ENCODE results near the gene SLITRK2. TPM values are rescaled to one million over a fixed set of nuclear protein-coding genes. Genes with fewer than 3 reads are reported as not detected.

Gene SLITRK2
- total RNA-seq, 3 donors from 2014 or later: under 0.01 to 2.1 (median 0.15) TPM

DNA sequence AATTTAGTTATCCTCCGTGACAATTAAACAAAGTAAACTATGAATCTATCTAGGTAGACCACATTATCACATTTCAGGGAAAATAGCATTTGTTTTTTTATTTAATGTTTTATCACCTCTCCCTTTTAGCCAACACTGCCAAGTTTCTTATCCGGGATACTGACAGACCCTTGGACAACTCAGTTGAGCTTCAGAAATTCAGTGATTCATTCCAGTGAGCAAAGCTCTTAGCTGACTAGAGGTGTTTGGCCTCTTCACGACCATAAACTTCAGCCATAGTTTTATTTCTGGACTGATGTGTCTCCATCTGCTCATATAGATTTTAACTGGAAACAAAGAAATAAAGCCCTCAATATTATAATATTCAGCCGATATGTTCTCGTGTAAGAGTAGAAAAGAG, 15.2 kb downstream of the SLITRK2 start:
- intact Hi-C loops (cut with DNase I; ENCODE audit: low total_unique reads): no loop called here
- TF ChIP-seq CTCF (IDR thresholded peaks at IDR 0.05) (no peak), POLR2A (IDR thresholded peaks at IDR 0.05) (no peak), POLR2AphosphoS5 (IDR thresholded peaks at IDR 0.05) (no peak)
- Histone ChIP-seq H3K9me3 (no peaks in the 10 kb centered on the region), H3K27ac (no peak overlapping the region), H3K27me3 (no peaks in the 10 kb centered on the region), H3K4me1 (no peaks in the 10 kb centered on the region), H3K36me3 (no peaks in the 10 kb centered on the region), H3K4me3 (no peak overlapping the region)
- no peak for DNase-seq (ENCODE audit: low spot score in 2 of 2)

DNA sequence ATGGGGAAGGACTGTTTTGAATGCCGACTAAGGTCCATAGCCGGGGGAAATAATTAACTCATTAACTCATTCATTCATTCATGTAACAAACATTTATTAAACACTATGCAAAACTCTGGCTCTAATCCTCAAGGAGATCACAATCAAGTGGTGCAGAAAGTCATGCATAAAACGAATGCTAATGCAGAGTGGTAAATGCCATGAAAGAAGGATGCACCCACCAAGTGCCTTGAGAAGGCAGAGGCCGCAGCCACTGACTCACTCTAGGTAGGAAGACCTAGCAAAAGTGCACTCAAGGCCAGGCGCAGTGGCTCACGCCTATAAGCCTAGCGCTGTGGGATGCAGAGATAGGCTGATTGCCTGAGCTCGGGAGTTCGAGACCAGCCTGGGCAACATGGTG, 22.9 kb downstream of the SLITRK2 start:
- intact Hi-C loops (cut with DNase I; ENCODE audit: low total_unique reads): no loop called here
- H3K27ac ChIP-seq: no peak overlapping the region
- TF ChIP-seq POLR2AphosphoS5 (IDR thresholded peaks at IDR 0.05) (no peak), POLR2A (IDR thresholded peaks at IDR 0.05) (no peak), CTCF (IDR thresholded peaks at IDR 0.05) (no peak)

DNA sequence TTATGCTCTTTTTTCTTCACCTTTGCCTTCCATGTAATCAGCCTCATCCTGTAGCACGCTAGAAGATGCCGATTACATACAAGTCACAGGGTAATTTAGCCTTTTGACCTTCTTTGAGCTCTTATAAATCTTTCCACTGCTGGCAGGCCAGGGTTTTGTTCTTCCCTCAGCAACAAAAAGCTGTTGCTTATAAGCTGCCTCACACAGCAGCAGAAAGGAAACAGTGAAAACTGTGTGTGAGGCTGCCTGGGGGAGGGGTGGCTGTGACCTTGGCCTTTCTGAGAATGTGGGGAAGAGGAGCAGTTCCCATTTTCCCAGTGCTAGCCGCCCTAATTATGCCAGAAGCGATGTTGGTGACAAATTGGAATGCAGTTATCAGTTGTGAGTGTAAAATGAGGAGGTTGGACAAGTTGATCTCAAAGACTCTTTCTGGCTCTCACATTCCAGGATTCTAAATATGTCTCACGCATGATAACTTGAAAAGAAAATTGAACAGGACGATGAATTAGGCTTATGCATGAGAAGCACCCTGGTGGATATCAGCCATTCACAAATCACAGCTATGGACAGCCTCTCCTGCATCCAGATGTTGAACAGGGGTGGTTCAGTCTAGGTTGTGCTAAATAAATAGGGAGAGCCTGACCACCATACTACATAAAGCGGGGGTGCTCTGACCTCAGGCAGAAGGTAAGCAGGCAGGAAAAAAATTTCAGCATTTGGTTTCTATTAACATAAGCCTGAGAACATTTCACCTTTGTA, 25.7 kb downstream of the SLITRK2 start:
- H3K27me3 ChIP-seq: peaks cover 0 to 3% of the 10 kb centered on the region in 2 donors
- H3K27ac ChIP-seq: no peak overlapping the region
- H3K9me3 ChIP-seq: no peaks in the 10 kb centered on the region
- DNase-seq (ENCODE audit: low spot score in 2 of 2): no peak
- H3K36me3 ChIP-seq: no peaks in the 10 kb centered on the region
- TF ChIP-seq POLR2A (IDR thresholded peaks at IDR 0.05): no peak
- TF ChIP-seq CTCF (IDR thresholded peaks at IDR 0.05): no peak
- TF ChIP-seq POLR2AphosphoS5 (IDR thresholded peaks at IDR 0.05): no peak
- H3K4me3 ChIP-seq: no peak overlapping the region
- intact Hi-C loops (cut with DNase I; ENCODE audit: low total_unique reads): no loop called here
- H3K4me1 ChIP-seq: no peaks in the 10 kb centered on the region

More for the DNA sequence above, 22.9 kb downstream of the SLITRK2 start:
- Histone ChIP-seq H3K9me3 (no peaks in the 10 kb centered on the region), H3K4me1 (no peaks in the 10 kb centered on the region), H3K27me3 (peaks cover 0 to 3% of the 10 kb centered on the region in 2 donors), H3K4me3 (no peak overlapping the region), H3K36me3 (no peaks in the 10 kb centered on the region)
- no peak for DNase-seq (ENCODE audit: low spot score in 2 of 2)

DNA sequence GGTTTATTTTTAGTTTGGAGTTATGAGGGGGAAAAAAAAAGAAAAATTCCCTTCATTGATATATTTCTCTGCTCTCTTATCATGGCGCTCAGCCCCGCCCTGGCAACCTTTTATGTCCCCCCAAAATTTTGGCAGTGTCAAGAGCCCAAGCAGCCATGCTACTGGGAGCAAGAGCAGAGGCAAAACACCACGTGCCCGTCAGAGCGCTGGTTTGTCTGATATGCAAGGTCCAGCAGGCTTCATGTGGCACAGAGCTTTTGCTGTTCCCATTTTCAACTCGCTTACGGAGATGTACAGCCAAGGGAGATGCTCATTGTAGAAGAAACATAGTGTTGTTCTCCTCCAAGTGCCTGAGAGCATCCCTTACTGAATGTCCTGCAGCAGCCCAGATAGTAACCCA, 27.3 kb downstream of the SLITRK2 start:
- Histone ChIP-seq H3K27ac (no peak overlapping the region), H3K4me3 (no peak overlapping the region), H3K4me1 (no peaks in the 10 kb centered on the region), H3K27me3 (no peaks in the 10 kb centered on the region), H3K36me3 (no peaks in the 10 kb centered on the region), H3K9me3 (no peaks in the 10 kb centered on the region)
- DNase-seq (ENCODE audit: low spot score in 2 of 2): no peak
- intact Hi-C loops (cut with DNase I; ENCODE audit: low total_unique reads): no loop called here
- TF ChIP-seq POLR2A (IDR thresholded peaks at IDR 0.05): no peak
- no peak for TF ChIP-seq CTCF (IDR thresholded peaks at IDR 0.05)
- no peak for TF ChIP-seq POLR2AphosphoS5 (IDR thresholded peaks at IDR 0.05)

DNA sequence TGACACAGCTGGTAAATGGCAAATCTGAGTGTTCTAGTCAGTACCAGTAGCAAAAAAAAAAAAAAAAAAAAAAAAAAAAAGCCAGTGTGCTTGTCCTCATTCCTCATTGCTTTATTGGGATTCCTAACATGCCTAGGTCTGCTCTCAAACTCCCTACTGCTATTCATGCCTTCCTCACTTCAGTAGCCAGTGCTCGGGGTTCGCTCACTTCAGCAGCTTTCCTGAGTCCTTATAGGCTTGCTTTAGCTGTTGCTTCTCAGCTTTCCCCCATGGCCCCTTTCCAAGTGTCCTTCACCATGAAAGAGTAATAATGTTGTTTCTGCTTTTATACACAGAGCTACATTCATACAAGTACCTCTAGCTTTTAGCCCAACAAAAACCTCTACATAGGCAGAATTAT, 30.8 kb downstream of the SLITRK2 start:
- Histone ChIP-seq H3K9me3 (no peaks in the 10 kb centered on the region), H3K36me3 (no peaks in the 10 kb centered on the region), H3K27ac (no peak overlapping the region), H3K27me3 (no peaks in the 10 kb centered on the region), H3K4me3 (no peak overlapping the region), H3K4me1 (no peaks in the 10 kb centered on the region)
- intact Hi-C loops (cut with DNase I; ENCODE audit: low total_unique reads): no loop called here
- TF ChIP-seq CTCF (IDR thresholded peaks at IDR 0.05): no peak
- TF ChIP-seq POLR2A (IDR thresholded peaks at IDR 0.05): no peak
- TF ChIP-seq POLR2AphosphoS5 (IDR thresholded peaks at IDR 0.05): no peak
- no peak for DNase-seq (ENCODE audit: low spot score in 2 of 2)
